ENCODE results near the gene R3HCC1L.
A peak's percentile ranks its signal among the peaks of the same experiment; 100 is the strongest.

R3HCC1L gene

GRCh38 chr10:98125940-98126631 lies 8.4 kb upstream of the R3HCC1L start (continued):
- no peak for TF ChIP-seq HIC1 (tag by site-specific recombination; IDR thresholded peaks at IDR 0.05)
- no peak for TF ChIP-seq ZBTB26 (tag by site-specific recombination; optimal IDR thresholded peaks at IDR 0.05)
- no peak for TF ChIP-seq ZNF488 (tag by site-specific recombination; IDR thresholded peaks at IDR 0.05)
- peak; percentile 51; the same call in 1 of the 2 replicates for TF ChIP-seq KLF17 (tag by site-specific recombination; IDR thresholded peaks at IDR 0.05)
- no peak for TF ChIP-seq ZNF768 (tag by site-specific recombination; IDR thresholded peaks at IDR 0.05)
- TF ChIP-seq ZNF324 (tag by site-specific recombination; IDR thresholded peaks at IDR 0.05): no peak
- no peak for TF ChIP-seq ZNF26 (tag by site-specific recombination; IDR thresholded peaks at IDR 0.05)
- no peak for TF ChIP-seq ZNF114 (tag by site-specific recombination; IDR thresholded peaks at IDR 0.05)
- no peak for TF ChIP-seq PRDM2 (tag by site-specific recombination; IDR thresholded peaks at IDR 0.05; ENCODE audit: borderline replicate concordance)
- no peak for TF ChIP-seq ZNF112 (tag by site-specific recombination; IDR thresholded peaks at IDR 0.05)
- TF ChIP-seq ZNF692 (tag by site-specific recombination; IDR thresholded peaks at IDR 0.05): no peak
- TF ChIP-seq ZNF354C (tag by site-specific recombination; IDR thresholded peaks at IDR 0.05; ENCODE audit: borderline replicate concordance, low read depth): no peak
- no peak for TF ChIP-seq ZNF48 (tag by site-specific recombination; IDR thresholded peaks at IDR 0.05)
- TF ChIP-seq AEBP2 (tag by site-specific recombination; IDR thresholded peaks at IDR 0.05; ENCODE audit: borderline replicate concordance): no peak
- no peak for TF ChIP-seq SP3 (tag by site-specific recombination; IDR thresholded peaks at IDR 0.05)
- no peak for TF ChIP-seq ZNF549 (tag by site-specific recombination; IDR thresholded peaks at IDR 0.05)
- no peak for TF ChIP-seq ZNF658 (tag by site-specific recombination; IDR thresholded peaks at IDR 0.05)
- no peak for TF ChIP-seq ZNF621 (tag by site-specific recombination; IDR thresholded peaks at IDR 0.05)
- TF ChIP-seq KLF10 (tag by site-specific recombination; IDR thresholded peaks at IDR 0.05): no peak
- no peak for TF ChIP-seq SP2 (tag by site-specific recombination; IDR thresholded peaks at IDR 0.05)
- no peak for TF ChIP-seq REPIN1 (tag by site-specific recombination; IDR thresholded peaks at IDR 0.05; ENCODE audit: low read depth)
- TF ChIP-seq ZBTB20 (tag by site-specific recombination; IDR thresholded peaks at IDR 0.05): 0 out of 2 replicates have a peak, but pooled peaks have one; percentile 15
- TF ChIP-seq ZNF426 (tag by site-specific recombination; IDR thresholded peaks at IDR 0.05): no peak

Data from HEK293 (cell line).